ELR (cell line): ENCODE data around the gene UPK3A.
A peak's percentile ranks its signal among the peaks of the same experiment; 100 is the strongest.

ENCODE experiments used
- DNase-seq: peaks from one replicate; pipeline ENCODE4 v3.0.0-alpha.2; 2015; ENCODE audit warnings: low read depth

UPK3A gene

GRCh38 chr22:45284705-45285262 lies at the start of gene UPK3A:
TSS of gene UPK3A (plus strand) at chr22:45284949. CDS start at chr22:45285014, 65 bp downstream.
- DNase-seq: no peak

GRCh38 chr22:45235101-45235777 lies 49.5 kb upstream of the UPK3A start:
- no peak for DNase-seq

DNA sequence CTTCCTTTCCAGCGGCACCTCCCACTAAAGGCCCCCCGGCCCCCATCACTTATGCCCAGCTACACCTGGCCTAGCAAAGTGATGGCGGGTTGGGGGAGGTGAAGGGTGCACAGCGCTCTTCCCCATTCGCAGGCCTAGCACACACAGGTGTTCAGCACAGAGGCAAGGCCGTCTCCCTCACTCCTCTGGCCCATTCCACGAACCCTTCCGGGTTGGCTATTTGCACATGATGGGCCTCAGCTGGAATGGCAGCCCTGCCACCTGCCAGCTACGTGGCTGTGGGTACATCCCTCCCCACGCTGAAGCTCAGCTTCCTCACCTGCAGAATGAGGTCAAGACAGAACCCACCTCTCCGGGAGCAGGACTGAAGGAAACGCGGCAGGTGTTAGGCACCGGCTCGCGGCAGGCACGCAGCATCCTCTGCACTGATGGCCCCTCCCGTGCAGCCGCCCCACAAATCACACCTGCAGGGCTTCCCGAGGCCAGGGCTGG lies 48.9 kb upstream of the UPK3A start:
- DNase-seq: no peak

- DNase-seq: no peak
Observed at GRCh38 chr22:45237065-45237990, 47.4 kb upstream of the UPK3A start.

DNA sequence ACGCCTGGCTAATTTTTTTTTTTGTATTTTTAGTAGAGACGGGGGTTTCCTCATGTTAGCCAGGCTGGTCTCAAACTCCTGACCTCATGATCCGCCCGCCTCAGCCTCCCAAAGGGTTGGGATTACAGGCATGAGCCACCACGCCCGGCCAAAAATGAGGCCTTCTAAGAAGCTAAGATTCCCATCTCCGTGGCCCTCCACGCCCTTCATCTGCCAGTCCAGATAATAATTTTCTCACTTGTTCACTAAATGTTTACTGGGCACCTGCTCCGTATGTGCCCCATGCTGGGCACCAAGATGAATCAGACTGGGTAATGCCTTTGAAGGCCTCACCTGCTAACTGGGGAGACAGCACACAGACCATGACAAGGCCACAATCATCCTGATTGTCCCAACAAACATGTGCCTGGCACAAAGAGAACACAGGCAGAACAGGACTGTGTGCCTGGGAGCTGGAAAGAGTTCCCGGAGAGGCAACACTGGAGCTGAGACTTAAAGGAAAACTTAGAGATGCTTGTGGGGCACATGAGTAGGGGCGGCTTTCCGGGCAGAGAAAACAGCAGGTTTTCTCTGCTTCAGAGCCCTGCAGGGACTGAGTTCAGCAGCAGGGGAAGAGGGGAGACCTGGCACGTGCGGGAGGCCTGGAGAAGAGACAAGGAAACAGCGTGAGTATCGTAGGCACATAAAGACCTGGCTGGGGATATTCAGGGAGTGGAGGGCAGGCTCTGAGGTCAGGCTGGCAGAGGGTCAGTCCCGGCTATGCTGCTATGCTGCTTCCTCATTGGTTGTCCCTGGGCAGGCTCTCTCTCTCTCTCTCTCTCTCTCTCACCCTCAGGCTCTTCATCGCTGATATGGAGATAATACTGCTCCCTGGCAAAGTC lies 46.4 kb upstream of the UPK3A start:
- DNase-seq: no peak

- DNase-seq: no peak
Observed at GRCh38 chr22:45238957-45239680, 45.6 kb upstream of the UPK3A start.

- DNase-seq: no peak
Observed at GRCh38 chr22:45239681-45240051, 45.1 kb upstream of the UPK3A start.

DNA sequence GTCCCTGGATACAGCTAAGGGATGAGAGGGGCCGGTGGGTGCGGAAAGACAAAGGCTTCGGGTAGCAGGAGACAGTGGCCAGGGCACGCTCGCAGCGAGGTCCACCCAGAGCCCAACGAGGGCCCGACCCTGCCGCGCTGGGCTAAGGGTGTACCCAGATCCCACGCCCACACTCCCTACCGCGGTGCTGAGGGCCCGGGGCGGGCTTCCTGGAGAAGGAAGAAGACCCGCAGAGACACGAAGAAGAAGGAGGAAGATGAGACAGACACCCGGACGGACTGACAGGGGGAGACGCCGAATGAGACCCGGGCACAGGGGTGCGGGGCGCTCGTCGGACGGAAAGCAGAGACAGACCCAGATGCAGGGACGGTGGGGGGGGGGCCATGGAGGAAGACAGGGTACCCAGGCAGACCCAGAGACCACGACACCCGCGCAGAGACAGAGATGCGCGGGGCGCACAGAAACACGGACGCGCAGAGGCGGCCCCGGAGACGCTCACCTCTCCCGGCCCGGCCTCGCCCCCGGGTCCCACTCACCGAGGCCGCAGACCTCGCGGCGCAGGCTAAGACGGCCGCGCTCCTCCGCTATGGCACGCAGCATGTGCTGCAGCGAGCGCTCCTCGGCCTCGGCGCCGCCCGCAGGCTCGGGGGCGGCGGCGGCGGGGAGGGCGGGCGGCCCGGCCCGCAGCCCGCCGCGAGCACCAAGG lies 44.5 kb upstream of the UPK3A start:
- DNase-seq: peak; percentile 53

GRCh38 chr22:45240810-45241631 lies 43.7 kb upstream of the UPK3A start, which contains the start of gene KIAA0930:
TSS of gene KIAA0930 (minus strand) at chr22:45240894. CDS start at chr22:45240703, 191 bp downstream.
- peak; percentile 74 for DNase-seq

GRCh38 chr22:45242778-45243191 lies 42.0 kb upstream of the UPK3A start:
- peak; percentile 12 for DNase-seq

DNA sequence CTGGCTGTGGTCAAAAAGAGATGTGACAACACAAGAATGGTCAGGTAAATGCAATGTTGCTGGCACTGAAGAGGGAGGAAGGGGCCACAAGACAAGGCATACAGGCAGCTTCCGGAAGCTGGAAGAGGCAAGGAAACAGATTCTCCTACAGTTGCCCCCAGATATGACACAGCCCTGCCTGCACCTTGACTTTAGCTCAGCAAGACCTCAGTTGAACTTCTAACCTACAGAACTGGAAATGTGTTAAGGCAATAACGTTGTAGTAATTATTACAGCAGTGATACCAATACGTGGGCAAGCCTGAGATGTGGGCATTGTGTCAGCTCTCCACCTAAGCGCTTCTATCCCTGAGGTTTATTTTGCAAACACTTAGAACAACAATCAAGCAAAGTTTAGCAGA lies 39.8 kb upstream of the UPK3A start:
- no peak for DNase-seq

GRCh38 chr22:45246060-45246985 lies 38.4 kb upstream of the UPK3A start:
- DNase-seq: peak; percentile 95

DNA sequence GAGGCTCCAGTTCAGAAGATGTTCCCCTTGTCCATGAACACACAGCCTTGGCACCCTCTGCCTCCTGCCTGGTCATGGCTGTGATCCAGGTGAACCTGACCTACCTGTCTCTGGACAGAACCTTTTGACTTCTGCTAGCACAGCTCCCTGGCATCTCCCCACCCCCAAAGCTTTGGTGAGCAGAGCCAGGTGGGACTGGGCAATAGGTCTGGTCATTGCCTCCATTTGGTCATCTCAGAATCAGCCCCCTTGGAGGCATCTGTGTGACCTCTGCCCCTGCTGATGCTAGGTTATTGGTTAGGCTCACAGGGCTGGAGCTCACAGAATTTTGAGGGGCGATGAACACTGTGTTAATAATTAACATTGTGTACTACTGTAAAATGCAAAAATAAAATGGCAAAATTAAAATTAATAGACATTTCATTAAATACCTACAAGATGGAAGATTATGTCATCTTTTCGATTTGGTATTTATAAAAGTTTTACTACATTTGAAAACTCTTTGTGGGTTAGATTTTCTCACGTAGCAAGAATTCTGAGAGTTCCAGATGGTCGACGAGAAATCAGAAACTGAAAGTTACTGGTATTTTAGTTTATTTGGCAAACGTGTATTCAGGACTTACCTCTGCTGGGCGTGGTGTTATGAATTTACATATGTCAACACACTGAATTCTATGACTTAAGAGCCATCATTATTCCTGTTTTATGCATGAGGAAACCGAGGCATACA lies 35.8 kb upstream of the UPK3A start:
- no peak for DNase-seq

- peak; percentile 22 for DNase-seq
Observed at GRCh38 chr22:45251825-45252224, 32.9 kb upstream of the UPK3A start.

DNA sequence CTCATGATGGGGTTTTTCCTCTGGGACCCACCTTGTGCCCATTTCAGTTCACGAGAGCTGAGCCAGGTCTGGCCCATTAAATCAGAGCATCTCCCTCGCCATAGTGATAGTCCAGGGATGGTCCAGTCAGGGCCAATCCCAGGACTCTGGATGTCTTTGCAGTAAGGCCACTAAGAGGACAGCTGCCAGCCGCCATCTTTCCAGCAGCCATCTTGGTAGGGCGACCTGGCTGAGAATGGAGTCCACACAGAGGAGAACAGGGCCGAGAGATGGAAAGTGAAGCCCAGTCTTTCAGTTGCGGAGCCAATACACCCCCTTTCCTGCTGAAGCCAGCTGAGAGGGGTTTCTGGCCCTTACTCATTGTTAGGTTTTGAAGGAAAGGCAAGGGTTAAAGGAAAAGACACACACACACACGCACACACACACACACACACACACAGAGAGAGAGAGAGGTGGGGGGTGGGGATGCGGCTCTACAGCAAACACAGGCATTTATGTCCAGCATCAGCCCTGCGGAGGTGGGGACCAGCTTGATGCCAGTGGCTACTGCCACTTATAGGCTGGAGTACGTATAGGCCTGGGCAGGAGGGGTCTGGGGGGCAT lies 31.6 kb upstream of the UPK3A start:
- DNase-seq: no peak

DNA sequence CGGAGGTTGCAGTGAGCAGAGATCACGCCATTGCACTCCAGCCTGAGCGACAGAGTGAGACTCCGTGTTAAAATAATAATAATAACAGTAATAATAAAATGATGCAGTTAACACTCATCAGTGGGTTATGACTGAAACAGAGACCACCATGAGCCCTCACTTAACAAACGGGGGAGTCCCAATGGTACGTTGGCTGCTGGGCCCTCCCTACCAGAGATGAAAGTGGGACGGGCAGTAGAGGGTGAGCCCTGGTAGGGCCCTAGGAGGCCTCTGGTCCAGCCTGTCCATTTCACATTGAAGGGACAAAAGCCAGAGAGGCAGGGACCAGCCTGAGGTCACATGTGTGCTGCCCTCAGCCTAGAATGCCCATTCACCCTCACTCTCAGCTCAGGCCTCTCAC lies 30.4 kb upstream of the UPK3A start:
- DNase-seq: no peak

- DNase-seq: peak; percentile 28
Observed at GRCh38 chr22:45254789-45255278, 29.9 kb upstream of the UPK3A start.
